ENCODE data around the gene CETP. TPM values are rescaled to one million over a fixed set of nuclear protein-coding genes. Genes with fewer than 3 reads are reported as not detected.
"Not testable (repeated sequence)": the region's sequence is repeated elsewhere in the genome, so short reads cannot be mapped to it uniquely, and the experiment has no call there.

The CETP gene
- total RNA-seq, 1 experiment from 2014 or later = not detected

DNA sequence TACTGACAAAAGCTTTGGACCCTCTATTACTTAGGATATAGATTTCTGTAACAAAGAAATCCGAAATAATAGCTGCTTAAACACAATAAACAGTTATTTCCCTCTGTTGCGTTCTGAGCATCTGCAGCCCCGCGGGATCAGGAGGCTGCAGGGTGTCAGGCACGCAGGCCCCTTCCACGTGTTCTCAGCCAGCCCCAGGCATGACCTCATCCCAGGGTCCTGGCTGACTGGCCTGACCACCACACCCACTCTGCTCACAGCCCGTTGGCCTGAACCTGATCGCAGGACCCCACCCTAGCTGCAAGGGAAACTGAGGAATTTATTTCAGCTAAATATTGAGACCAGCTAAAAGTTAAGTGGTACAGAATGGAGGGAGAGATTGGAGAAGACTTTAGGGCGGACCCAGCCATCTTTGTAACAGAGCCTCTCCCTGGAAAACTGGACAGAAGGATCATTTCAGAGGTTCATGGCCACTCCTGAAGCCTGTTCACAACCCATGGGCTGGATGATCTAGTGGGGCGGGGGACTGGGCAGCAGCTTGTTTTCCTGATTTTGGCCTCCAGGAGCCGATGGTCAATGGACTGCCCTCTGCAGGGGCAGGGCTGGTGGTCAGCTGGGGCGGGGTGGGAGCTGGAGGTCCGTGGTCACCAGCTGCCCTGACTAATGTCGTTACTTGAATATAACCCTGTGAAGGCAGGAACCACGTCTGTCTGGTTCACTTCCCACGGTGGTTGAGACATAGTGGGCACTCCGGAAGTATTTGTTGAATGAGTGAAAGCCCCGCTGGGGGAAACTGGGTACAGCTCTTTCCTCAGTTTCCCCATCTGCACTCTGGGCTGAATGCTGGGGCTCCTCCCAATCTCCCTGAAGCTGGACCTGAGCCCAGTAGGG, 10.9 kb downstream of the CETP start:
- H3K36me3 ChIP-seq (ENCODE audit: low read depth, low read length) = no peaks in the 10 kb centered on the region
- no peaks in the 10 kb centered on the region for H3K4me1 ChIP-seq (ENCODE audit: insufficient read depth, low read length)
- H3K9me2 ChIP-seq (replicated peaks; ENCODE audit: low read length) = no peaks in the 10 kb centered on the region
- intact Hi-C loops (cut with micrococcal nuclease) = no loop called here
- H3K79me2 ChIP-seq (ENCODE audit: low read length) = no peaks in the 10 kb centered on the region
- TF ChIP-seq EZH2phosphoT487 (IDR thresholded peaks at IDR 0.05; ENCODE audit: borderline replicate concordance, low read length) = no peak
- TF ChIP-seq EZH2 (IDR thresholded peaks at IDR 0.05; ENCODE audit: low read length, unreplicated experiment) = no peak
- TF ChIP-seq, protein P1, sequence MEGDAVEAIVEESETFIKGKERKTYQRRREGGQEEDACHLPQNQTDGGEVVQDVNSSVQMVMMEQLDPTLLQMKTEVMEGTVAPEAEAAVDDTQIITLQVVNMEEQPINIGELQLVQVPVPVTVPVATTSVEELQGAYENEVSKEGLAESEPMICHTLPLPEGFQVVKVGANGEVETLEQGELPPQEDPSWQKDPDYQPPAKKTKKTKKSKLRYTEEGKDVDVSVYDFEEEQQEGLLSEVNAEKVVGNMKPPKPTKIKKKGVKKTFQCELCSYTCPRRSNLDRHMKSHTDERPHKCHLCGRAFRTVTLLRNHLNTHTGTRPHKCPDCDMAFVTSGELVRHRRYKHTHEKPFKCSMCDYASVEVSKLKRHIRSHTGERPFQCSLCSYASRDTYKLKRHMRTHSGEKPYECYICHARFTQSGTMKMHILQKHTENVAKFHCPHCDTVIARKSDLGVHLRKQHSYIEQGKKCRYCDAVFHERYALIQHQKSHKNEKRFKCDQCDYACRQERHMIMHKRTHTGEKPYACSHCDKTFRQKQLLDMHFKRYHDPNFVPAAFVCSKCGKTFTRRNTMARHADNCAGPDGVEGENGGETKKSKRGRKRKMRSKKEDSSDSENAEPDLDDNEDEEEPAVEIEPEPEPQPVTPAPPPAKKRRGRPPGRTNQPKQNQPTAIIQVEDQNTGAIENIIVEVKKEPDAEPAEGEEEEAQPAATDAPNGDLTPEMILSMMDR (conservative IDR thresholded peaks at IDR 0.05; ENCODE audit: low read depth, low read length) = no peak
- no peak overlapping the region for H3K4me3 ChIP-seq (ENCODE audit: low read length)
- CTCF ChIA-PET = no interaction called here
- POLR2A ChIA-PET (ENCODE audit: unreplicated experiment) = no interaction called here
- no peaks in the 10 kb centered on the region for H3K9me3 ChIP-seq (ENCODE audit: low read length)
- no peaks in the 10 kb centered on the region for H3K27me3 ChIP-seq (ENCODE audit: low read length)
- no peaks in the 10 kb centered on the region for H3F3A ChIP-seq (ENCODE audit: low read length, unreplicated experiment)
- DNase-seq = no peak
- H3K4me2 ChIP-seq (ENCODE audit: low read length) = no peak overlapping the region
- H2AFZ ChIP-seq (ENCODE audit: low read length) = no peak overlapping the region
- ATAC-seq = no peak
- no TSS peak for BruUV-seq (replicated peaks)
- H3K9ac ChIP-seq (ENCODE audit: low read length) = no peak overlapping the region
- H3K27ac ChIP-seq (ENCODE audit: low read length) = no peak overlapping the region
- no peaks in the 10 kb centered on the region for H4K20me1 ChIP-seq (ENCODE audit: low read length)

DNA sequence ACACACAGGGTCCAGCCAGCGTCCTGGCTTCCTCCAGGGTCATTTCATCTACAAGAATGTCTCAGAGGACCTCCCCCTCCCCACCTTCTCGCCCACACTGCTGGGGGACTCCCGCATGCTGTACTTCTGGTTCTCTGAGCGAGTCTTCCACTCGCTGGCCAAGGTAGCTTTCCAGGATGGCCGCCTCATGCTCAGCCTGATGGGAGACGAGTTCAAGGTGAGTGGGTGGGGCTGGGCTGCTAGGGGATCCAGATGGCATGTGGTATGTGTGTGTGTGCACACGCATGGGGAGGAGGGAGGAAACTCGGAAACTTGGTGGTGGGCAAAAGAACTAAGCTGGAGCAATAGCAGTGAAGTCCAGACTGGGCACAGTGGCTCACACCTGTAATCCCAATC, 11.5 kb downstream of the CETP start:
- no peak for TF ChIP-seq EZH2phosphoT487 (IDR thresholded peaks at IDR 0.05; ENCODE audit: borderline replicate concordance, low read length)
- TF ChIP-seq EZH2 (IDR thresholded peaks at IDR 0.05; ENCODE audit: low read length, unreplicated experiment) = no peak
- TF ChIP-seq, protein P1 (conservative IDR thresholded peaks at IDR 0.05; ENCODE audit: low read depth, low read length) = no peak
- CTCF ChIA-PET = no interaction called here
- Histone ChIP-seq H3K4me3 (ENCODE audit: low read length) (no peak overlapping the region), H3K9ac (ENCODE audit: low read length) (no peak overlapping the region), H3K27ac (ENCODE audit: low read length) (no peak overlapping the region), H3K79me2 (ENCODE audit: low read length) (no peaks in the 10 kb centered on the region), H3K9me2 (replicated peaks; ENCODE audit: low read length) (no peaks in the 10 kb centered on the region), H3K36me3 (ENCODE audit: low read depth, low read length) (no peaks in the 10 kb centered on the region), H2AFZ (ENCODE audit: low read length) (no peak overlapping the region), H4K20me1 (ENCODE audit: low read length) (no peaks in the 10 kb centered on the region), H3K9me3 (ENCODE audit: low read length) (no peaks in the 10 kb centered on the region), H3K4me1 (ENCODE audit: insufficient read depth, low read length) (no peaks in the 10 kb centered on the region), H3K4me2 (ENCODE audit: low read length) (no peak overlapping the region), H3K27me3 (ENCODE audit: low read length) (no peaks in the 10 kb centered on the region), H3F3A (ENCODE audit: low read length, unreplicated experiment) (no peaks in the 10 kb centered on the region)
- no peak for ATAC-seq
- POLR2A ChIA-PET (ENCODE audit: unreplicated experiment) = no interaction called here
- no TSS peak for BruUV-seq (replicated peaks)
- DNase-seq = no peak
- intact Hi-C loops (cut with micrococcal nuclease) = no loop called here

DNA sequence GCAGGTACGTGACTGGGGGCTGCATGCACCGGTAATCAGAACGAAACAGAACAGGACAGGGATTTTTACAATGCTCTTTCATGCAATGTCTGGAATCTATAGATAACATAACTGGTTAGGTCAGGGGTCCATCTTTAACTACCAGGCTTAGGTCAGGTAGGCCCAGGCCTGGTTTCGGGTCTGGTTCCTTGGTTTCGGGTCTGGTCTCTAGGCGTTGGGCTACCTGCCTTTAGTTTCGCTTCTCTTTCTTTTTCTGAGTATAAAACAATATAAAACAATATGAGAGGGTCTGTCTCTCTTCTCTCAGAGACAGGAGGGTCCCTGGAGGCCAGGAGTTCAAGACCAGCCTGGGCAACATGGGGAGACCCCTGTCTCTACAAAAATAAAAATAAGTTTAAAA, 12.1 kb downstream of the CETP start:
- CTCF ChIA-PET; POLR2A ChIA-PET (ENCODE audit: unreplicated experiment): not testable (repeated sequence)

More for the DNA sequence above, 12.1 kb downstream of the CETP start:
- H3K9ac ChIP-seq (ENCODE audit: low read length); BruUV-seq (replicated peaks); intact Hi-C loops (cut with micrococcal nuclease); H3K9me3 ChIP-seq (ENCODE audit: low read length); H3K79me2 ChIP-seq (ENCODE audit: low read length); H3K36me3 ChIP-seq (ENCODE audit: low read depth, low read length); DNase-seq; H3F3A ChIP-seq (ENCODE audit: low read length, unreplicated experiment); H3K4me3 ChIP-seq (ENCODE audit: low read length); H4K20me1 ChIP-seq (ENCODE audit: low read length); H3K9me2 ChIP-seq (replicated peaks; ENCODE audit: low read length); H3K4me1 ChIP-seq (ENCODE audit: insufficient read depth, low read length); ATAC-seq; H3K27me3 ChIP-seq (ENCODE audit: low read length); H2AFZ ChIP-seq (ENCODE audit: low read length); H3K4me2 ChIP-seq (ENCODE audit: low read length); H3K27ac ChIP-seq (ENCODE audit: low read length): not testable (repeated sequence)

Measured in PC-3 (cell line).